Panc1 (cell line): ENCODE results near the gene ASTN2.

Source experiments
- TF ChIP-seq, protein P1 (sequence below): fragments of 450-650 bp; IDR thresholded peaks from 2 replicates; pipeline ENCODE4 v1.5.1; 2017; ENCODE audit warnings: mild to moderate bottlenecking
- TF ChIP-seq, protein P2 (sequence below), 2 experiments: IDR thresholded peaks; 2 replicates each; pipeline ENCODE4 v1.6.1; 2011 to 2012; ENCODE audit warnings: low read depth in 2 of 2, control low read depth in 1 of 2, low read length in 1 of 2, mild to moderate bottlenecking in 1 of 2, moderate library complexity in 1 of 2; ENCODE audit not compliant: insufficient read depth in 1 of 2

DNA sequence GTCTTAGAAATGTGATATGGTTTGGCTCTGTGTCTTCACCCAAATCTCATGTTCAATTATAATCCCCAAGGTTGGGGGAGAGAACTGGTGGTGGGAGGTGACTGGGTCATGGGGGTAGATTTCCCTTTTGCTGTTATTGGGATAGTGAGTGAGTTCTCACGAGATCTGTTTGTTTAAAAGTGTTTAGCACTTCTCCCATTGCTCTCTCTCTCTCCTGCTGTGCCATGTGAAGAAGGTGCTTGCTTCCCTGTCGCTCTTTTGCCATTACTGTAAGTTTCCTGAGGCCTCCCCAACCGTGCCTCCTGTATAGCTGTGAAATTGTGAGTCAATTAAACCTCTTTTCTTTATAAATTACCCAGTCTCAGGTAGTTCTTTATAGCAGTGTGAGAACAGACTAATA is 203.6 kb downstream of the ASTN2 start:
- TF ChIP-seq, protein P1, sequence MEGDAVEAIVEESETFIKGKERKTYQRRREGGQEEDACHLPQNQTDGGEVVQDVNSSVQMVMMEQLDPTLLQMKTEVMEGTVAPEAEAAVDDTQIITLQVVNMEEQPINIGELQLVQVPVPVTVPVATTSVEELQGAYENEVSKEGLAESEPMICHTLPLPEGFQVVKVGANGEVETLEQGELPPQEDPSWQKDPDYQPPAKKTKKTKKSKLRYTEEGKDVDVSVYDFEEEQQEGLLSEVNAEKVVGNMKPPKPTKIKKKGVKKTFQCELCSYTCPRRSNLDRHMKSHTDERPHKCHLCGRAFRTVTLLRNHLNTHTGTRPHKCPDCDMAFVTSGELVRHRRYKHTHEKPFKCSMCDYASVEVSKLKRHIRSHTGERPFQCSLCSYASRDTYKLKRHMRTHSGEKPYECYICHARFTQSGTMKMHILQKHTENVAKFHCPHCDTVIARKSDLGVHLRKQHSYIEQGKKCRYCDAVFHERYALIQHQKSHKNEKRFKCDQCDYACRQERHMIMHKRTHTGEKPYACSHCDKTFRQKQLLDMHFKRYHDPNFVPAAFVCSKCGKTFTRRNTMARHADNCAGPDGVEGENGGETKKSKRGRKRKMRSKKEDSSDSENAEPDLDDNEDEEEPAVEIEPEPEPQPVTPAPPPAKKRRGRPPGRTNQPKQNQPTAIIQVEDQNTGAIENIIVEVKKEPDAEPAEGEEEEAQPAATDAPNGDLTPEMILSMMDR, result no peak
- TF ChIP-seq, protein P2, sequence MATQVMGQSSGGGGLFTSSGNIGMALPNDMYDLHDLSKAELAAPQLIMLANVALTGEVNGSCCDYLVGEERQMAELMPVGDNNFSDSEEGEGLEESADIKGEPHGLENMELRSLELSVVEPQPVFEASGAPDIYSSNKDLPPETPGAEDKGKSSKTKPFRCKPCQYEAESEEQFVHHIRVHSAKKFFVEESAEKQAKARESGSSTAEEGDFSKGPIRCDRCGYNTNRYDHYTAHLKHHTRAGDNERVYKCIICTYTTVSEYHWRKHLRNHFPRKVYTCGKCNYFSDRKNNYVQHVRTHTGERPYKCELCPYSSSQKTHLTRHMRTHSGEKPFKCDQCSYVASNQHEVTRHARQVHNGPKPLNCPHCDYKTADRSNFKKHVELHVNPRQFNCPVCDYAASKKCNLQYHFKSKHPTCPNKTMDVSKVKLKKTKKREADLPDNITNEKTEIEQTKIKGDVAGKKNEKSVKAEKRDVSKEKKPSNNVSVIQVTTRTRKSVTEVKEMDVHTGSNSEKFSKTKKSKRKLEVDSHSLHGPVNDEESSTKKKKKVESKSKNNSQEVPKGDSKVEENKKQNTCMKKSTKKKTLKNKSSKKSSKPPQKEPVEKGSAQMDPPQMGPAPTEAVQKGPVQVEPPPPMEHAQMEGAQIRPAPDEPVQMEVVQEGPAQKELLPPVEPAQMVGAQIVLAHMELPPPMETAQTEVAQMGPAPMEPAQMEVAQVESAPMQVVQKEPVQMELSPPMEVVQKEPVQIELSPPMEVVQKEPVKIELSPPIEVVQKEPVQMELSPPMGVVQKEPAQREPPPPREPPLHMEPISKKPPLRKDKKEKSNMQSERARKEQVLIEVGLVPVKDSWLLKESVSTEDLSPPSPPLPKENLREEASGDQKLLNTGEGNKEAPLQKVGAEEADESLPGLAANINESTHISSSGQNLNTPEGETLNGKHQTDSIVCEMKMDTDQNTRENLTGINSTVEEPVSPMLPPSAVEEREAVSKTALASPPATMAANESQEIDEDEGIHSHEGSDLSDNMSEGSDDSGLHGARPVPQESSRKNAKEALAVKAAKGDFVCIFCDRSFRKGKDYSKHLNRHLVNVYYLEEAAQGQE (IDR thresholded peaks at IDR 0.05; ENCODE audit: insufficient read depth in 1 of 2, low read depth in 2 of 2, low read length in 1 of 2), result no peak
